Fibroblast of lung (primary cell): Measurements from ENCODE around the gene INSIG2.

ENCODE experiments used
- CTCF ChIP-seq, 2 donors: IDR thresholded peaks in 1 of 2; conservative IDR thresholded peaks in 1 of 2; 1 replicate in 1 of 2; 2 replicates in 1 of 2; pipeline ENCODE4 v1.5.1; 2011 to 2012; ENCODE audit warnings: low read length in 2 of 2, control low read depth in 1 of 2, inconsistent platforms in 1 of 2, low read depth in 1 of 2, mild to moderate bottlenecking in 1 of 2
- EZH2 ChIP-seq: IDR thresholded peaks from 2 replicates; pipeline ENCODE4 v1.5.1; 2012; ENCODE audit warnings: low read length, control low read depth, mild to moderate bottlenecking; ENCODE audit errors: missing control alignments

GRCh38 chr2:118150294-118150693 lies 62.0 kb downstream of the INSIG2 start:
- TF ChIP-seq CTCF (conservative IDR thresholded peaks at IDR 0.05 in 1 of 2, IDR thresholded peaks at IDR 0.05 in 1 of 2; ENCODE audit: low read depth in 1 of 2, low read length in 2 of 2): no peak
- TF ChIP-seq EZH2: no peak
